Loucy (cell line): ENCODE results near the gene CPNE6.

Source experiments
- EZH2phosphoT487 ChIP-seq: fragments of 200-600 bp; IDR thresholded peaks from 2 replicates; pipeline ENCODE4 v1.6.1; 2018; ENCODE audit warnings: antibody characterized with exemption, mild to moderate bottlenecking, moderate library complexity, borderline replicate concordance
- TF ChIP-seq, protein P1 (sequence below): fragments of 200-600 bp; sonication (generic); conservative IDR thresholded peaks from 2 replicates; pipeline ENCODE4 v1.5.1; 2014; ENCODE audit warnings: mild to moderate bottlenecking, antibody characterized with exemption, low read length

DNA sequence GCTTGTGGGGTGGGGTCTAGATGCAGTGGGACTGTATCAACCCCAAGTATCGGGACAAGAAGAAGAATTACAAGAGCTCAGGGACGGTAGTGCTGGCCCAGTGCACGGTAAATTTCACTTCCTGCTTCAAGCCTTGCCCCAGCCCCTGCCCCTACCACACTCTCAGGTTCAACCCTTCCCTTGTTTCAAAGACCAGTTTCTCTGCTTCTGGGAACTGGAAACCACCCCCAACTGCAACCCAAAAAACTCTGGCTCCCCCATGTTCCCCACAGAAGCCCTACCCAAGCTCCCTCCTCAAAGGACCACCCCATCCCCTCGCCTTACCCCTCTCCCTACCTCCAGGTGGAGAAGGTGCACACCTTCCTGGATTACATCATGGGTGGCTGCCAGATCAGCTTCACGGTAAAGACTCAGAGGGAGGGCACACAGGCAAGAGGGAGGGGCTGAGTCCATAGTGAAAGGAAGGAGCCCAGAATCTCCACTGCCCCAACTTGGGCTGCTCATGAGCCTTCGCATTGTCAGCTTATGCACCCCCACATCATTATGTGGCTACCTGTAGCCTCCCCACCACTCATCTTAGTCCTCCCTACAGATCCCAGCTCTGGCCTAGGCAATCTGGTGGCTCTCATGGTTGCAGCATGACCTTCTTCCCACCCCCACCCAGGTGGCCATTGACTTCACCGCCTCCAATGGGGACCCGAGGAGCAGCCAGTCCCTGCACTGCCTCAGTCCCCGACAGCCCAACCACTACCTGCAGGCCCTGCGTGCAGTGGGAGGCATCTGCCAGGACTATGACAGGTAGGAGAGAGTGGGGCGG lies 4.3 kb downstream of the CPNE6 start:
- TF ChIP-seq, protein P1, sequence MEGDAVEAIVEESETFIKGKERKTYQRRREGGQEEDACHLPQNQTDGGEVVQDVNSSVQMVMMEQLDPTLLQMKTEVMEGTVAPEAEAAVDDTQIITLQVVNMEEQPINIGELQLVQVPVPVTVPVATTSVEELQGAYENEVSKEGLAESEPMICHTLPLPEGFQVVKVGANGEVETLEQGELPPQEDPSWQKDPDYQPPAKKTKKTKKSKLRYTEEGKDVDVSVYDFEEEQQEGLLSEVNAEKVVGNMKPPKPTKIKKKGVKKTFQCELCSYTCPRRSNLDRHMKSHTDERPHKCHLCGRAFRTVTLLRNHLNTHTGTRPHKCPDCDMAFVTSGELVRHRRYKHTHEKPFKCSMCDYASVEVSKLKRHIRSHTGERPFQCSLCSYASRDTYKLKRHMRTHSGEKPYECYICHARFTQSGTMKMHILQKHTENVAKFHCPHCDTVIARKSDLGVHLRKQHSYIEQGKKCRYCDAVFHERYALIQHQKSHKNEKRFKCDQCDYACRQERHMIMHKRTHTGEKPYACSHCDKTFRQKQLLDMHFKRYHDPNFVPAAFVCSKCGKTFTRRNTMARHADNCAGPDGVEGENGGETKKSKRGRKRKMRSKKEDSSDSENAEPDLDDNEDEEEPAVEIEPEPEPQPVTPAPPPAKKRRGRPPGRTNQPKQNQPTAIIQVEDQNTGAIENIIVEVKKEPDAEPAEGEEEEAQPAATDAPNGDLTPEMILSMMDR: no peak
- TF ChIP-seq EZH2phosphoT487: no peak
